Stomach (tissue), 9 donors: ENCODE results near the gene ZNF763. TPM values are rescaled to one million over a fixed set of nuclear protein-coding genes. Genes with fewer than 3 reads are reported as not detected.
"Not testable (repeated sequence)": the region's sequence is repeated elsewhere in the genome, so short reads cannot be mapped to it uniquely, and the experiment has no call there.

Source experiments
- DNase-seq, 2 donors: peaks; one replicate each; pipeline versions ENCODE4 v3.0.0 to v3.0.0-alpha.2; 2013 to 2019
- H3K27ac ChIP-seq, 5 donors: fragments of 200-600 bp in 4 of 5; sonication (generic) in 4 of 5; one replicate each; pipeline ENCODE4 v1.5.1; 2013 to 2019; ENCODE audit warnings: mild to moderate bottlenecking in 1 of 5, moderate library complexity in 1 of 5
- H3K27me3 ChIP-seq, 3 donors: fragments of 200-600 bp; sonication (generic); one replicate each; pipeline ENCODE4 v1.5.1; 2017 to 2019; ENCODE audit warnings: mixed run types in 1 of 3
- H3K36me3 ChIP-seq, 4 donors: fragments of 200-600 bp; sonication (generic); 1 replicate in 3 of 4; 2 replicates in 1 of 4; pipeline ENCODE4 v1.5.1; 2016 to 2019
- H3K4me1 ChIP-seq, 4 donors: fragments of 200-600 bp; sonication (generic); one replicate each; pipeline ENCODE4 v1.5.1; 2016 to 2019
- H3K4me3 ChIP-seq, 4 donors: fragments of 200-600 bp; sonication (generic) in 3 of 4; one replicate each; pipeline ENCODE4 v1.5.1; 2016 to 2019; ENCODE audit warnings: mild to moderate bottlenecking in 1 of 4
- H3K9me3 ChIP-seq, 4 donors: fragments of 200-600 bp; sonication (generic); one replicate each; pipeline ENCODE4 v1.5.1; 2016 to 2019
- EP300 ChIP-seq: sonication (generic); formaldehyde crosslinking; IDR thresholded peaks from one replicate; pipeline ENCODE4 v1.6.1; 2017; ENCODE audit warnings: antibody characterized with exemption
- POLR2A ChIP-seq, 4 donors: fragments of 450-650 bp; IDR thresholded peaks; one replicate each; pipeline ENCODE4 v1.6.1; 2016; ENCODE audit warnings: antibody characterized with exemption in 4 of 4, control low read depth in 2 of 4, mild to moderate bottlenecking in 1 of 4, moderate library complexity in 1 of 4
- POLR2AphosphoS5 ChIP-seq, 3 donors: sonication (generic); formaldehyde crosslinking; IDR thresholded peaks; one replicate each; pipeline ENCODE4 v1.6.1; 2016; ENCODE audit warnings: antibody characterized with exemption in 3 of 3
- WGBS, 5 donors: extraction: QIAGEN DNeasy Blood & Tissue Kit in 3 of 5; methylation state at CpG; one replicate each; pipeline versions ENCODE4 v1.1.5 to v1.1.7; 2013 to 2018; 5-methylcytosine and 5-hydroxymethylcytosine counted together
- intact Hi-C: fragments of 100-400 bp; cut with DNase I; formaldehyde crosslinking; loops from one replicate; pipeline ENCODE4 v1.15.1; 2023; ENCODE audit warnings: low total_unique reads
- polyA plus RNA-seq, 3 donors: library from polyadenylated mRNA; stranded (reverse); fragments of 200-250 nt; gene quantifications; one replicate each; pipeline ENCODE4 v1.2.3, GENCODE V29; 2013
- total RNA-seq, 5 donors: library from RNA; depleted of rRNA; stranded (reverse); fragments of >200 nt; gene quantifications; one replicate each; pipeline versions ENCODE4 v1.1.0 to v1.2.3, GENCODE V29; 2014 to 2016
- TF ChIP-seq, protein P1 (sequence below), 7 experiments: fragments of 450-650 bp in 4 of 7; fragments of 200-600 bp in 3 of 7; sonication (generic) in 3 of 7; IDR thresholded peaks; one replicate each; pipeline ENCODE4 v1.5.1; 2016 to 2019; ENCODE audit warnings: antibody characterized with exemption in 7 of 7, control low read depth in 2 of 7, mild to moderate bottlenecking in 1 of 7
- donor health status: healthy with polysubstance abuse.
- donor health status: Bipolar disorder and iron deficiency.
- donor health status: healthy.

The ZNF763 gene
- total and polyA plus RNA-seq, 8 donors: 1.3 to 5.7 (median 3.3) TPM; not detected in 1

DNA sequence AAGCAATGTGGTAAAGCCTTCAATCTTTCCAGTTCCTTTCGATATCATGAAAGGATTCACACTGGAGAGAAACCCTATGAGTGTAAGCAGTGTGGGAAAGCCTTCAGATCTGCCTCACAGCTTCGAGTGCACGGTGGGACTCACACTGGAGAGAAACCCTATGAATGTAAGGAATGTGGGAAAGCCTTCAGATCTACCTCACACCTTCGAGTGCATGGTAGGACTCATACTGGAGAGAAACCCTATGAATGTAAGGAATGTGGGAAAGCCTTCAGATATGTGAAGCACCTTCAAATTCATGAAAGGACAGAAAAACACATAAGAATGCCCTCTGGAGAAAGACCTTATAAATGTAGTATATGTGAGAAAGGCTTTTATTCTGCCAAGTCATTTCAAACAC is 15.6 kb upstream of the ZNF763 start:
- H3K36me3 ChIP-seq: peaks cover 61 to 86% (median 74%) of the 10 kb centered on the region in 4 donors
- WGBS, 5 donors: 94 to 98% (median 98%) methylated on average over 4 of the region's 4 CpGs
- no peak overlapping the region for H3K4me3 ChIP-seq
- TF ChIP-seq POLR2A (IDR thresholded peaks at IDR 0.05): no peak
- no peak for TF ChIP-seq EP300
- TF ChIP-seq, protein P1, sequence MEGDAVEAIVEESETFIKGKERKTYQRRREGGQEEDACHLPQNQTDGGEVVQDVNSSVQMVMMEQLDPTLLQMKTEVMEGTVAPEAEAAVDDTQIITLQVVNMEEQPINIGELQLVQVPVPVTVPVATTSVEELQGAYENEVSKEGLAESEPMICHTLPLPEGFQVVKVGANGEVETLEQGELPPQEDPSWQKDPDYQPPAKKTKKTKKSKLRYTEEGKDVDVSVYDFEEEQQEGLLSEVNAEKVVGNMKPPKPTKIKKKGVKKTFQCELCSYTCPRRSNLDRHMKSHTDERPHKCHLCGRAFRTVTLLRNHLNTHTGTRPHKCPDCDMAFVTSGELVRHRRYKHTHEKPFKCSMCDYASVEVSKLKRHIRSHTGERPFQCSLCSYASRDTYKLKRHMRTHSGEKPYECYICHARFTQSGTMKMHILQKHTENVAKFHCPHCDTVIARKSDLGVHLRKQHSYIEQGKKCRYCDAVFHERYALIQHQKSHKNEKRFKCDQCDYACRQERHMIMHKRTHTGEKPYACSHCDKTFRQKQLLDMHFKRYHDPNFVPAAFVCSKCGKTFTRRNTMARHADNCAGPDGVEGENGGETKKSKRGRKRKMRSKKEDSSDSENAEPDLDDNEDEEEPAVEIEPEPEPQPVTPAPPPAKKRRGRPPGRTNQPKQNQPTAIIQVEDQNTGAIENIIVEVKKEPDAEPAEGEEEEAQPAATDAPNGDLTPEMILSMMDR (IDR thresholded peaks at IDR 0.05): no peak
- no peak for TF ChIP-seq POLR2AphosphoS5 (IDR thresholded peaks at IDR 0.05)
- intact Hi-C loops: no loop called here
- no peaks in the 10 kb centered on the region for H3K27me3 ChIP-seq
- no peaks in the 10 kb centered on the region for H3K4me1 ChIP-seq
- peaks cover 96 to 100% (median 99%) of the 10 kb centered on the region in 4 donors for H3K9me3 ChIP-seq
- H3K27ac ChIP-seq: no peak overlapping the region
- DNase-seq: no peak

DNA sequence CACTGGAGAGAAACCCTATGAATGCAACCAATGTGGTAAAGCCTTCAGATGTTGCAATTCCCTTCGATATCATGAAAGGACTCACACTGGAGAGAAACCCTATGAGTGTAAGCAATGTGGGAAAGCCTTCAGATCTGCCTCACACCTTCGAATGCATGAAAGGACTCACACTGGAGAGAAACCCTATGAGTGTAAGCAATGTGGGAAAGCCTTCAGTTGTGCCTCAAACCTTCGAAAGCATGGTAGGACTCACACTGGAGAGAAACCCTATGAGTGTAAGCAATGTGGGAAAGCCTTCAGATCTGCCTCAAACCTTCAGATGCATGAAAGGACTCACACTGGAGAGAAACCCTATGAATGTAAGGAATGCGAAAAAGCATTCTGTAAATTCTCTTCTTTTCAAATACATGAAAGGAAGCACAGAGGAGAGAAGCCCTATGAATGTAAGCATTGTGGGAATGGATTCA is 15.2 kb upstream of the ZNF763 start:
- H3K4me3 ChIP-seq, H3K4me1 ChIP-seq, H3K27me3 ChIP-seq, intact Hi-C loops, DNase-seq, H3K27ac ChIP-seq: not testable (repeated sequence)
- 94 to 98% (median 96%) methylated on average over 4 of the region's 4 CpGs for WGBS, 5 donors
- Histone ChIP-seq H3K9me3 (peaks cover 96 to 100% (median 99%) of the 10 kb centered on the region in 4 donors), H3K36me3 (peaks cover 57 to 82% (median 70%) of the 10 kb centered on the region in 4 donors)

DNA sequence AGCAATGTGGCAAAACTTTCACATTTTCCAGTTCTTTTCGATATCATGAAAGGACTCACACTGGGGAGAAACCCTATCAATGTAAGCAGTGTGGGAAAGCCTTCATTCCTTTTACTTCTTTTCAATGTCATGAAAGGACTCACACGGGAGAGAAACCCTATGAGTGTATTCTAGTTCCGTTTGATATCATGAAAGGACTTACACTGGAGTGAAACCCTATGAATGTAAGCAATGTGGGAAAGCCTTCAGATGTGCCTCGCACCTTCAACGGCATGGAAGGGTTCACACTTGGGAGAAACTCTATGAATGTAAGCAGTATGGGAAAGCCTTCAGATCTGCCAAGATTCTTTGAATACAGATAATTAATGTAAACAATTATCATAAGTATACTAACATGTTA is 14.5 kb upstream of the ZNF763 start:
- Histone ChIP-seq H3K4me3 (no peak overlapping the region), H3K36me3 (peaks cover 50 to 77% (median 64%) of the 10 kb centered on the region in 4 donors), H3K4me1 (no peaks in the 10 kb centered on the region), H3K27ac (no peak overlapping the region), H3K9me3 (peaks cover 89 to 100% (median 94%) of the 10 kb centered on the region in 4 donors), H3K27me3 (no peaks in the 10 kb centered on the region)
- intact Hi-C loops: no loop called here
- no peak for DNase-seq
- TF ChIP-seq, protein P1 (IDR thresholded peaks at IDR 0.05): no peak
- TF ChIP-seq EP300 (no peak), POLR2AphosphoS5 (IDR thresholded peaks at IDR 0.05) (no peak), POLR2A (IDR thresholded peaks at IDR 0.05) (no peak)
- WGBS, 5 donors: 95 to 99% (median 99%) methylated on average over 5 of the region's 5 CpGs

DNA sequence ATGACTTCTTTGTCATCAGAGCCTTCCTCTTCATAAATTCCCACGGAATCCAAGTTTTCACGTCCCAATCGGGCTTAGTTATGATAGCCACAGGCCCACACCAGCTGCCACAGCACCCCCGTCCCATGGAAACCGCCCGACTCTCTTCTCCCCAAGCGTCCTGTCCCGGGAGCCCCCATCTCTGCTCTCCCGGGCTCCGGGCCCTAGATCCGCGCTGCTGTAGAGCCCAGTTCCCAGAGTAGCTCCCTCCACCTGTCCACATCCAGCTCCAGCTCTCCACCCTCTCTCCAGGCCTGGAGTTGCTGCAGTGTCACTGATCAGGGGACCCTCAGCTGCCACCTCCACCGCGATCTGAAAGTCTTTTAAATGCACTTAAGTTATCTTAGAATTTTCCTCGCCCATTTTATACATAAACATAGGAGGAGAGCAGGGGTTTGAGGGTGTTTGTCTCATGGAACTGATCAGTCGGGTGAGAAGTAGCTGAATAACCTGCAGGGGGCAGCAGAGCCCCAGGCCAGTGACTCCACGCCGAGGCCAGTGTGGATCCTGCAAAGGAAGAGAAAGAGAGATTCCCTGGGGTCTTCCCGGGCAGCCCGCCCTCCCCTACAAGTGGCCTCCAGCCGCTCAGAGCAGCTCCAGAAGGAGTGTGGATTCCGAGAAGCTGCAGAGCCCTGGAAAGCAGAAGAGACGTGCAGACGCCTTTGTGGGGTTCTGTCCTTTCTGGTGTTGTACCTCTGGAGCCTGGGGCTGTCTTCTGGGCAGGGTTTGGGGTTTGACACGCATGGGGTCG is 1.1 kb upstream of the ZNF763 start:
- Histone ChIP-seq H3K9me3 (no peaks in the 10 kb centered on the region), H3K27ac (peak overlapping the region in 4 of 5 donors; percentile 91 to 97 (median 94)), H3K36me3 (peaks cover 0 to 4% (median 0%) of the 10 kb centered on the region in 4 donors), H3K27me3 (no peaks in the 10 kb centered on the region), H3K4me1 (peaks cover 14 to 26% (median 20%) of the 10 kb centered on the region in 4 donors), H3K4me3 (peak overlapping the region in 1 of 4 donors; percentile 74)
- 37 to 47% (median 43%) methylated on average over 26 of the region's 26 CpGs for WGBS, 5 donors
- TF ChIP-seq POLR2AphosphoS5 (IDR thresholded peaks at IDR 0.05) (no peak), POLR2A (IDR thresholded peaks at IDR 0.05) (no peak), EP300 (no peak)
- TF ChIP-seq, protein P1 (IDR thresholded peaks at IDR 0.05): peak in 5 of 7 experiments; percentile 45 to 86 (median 76)
- intact Hi-C loops: no loop called here
- DNase-seq: peak; percentile 76 to 93

DNA sequence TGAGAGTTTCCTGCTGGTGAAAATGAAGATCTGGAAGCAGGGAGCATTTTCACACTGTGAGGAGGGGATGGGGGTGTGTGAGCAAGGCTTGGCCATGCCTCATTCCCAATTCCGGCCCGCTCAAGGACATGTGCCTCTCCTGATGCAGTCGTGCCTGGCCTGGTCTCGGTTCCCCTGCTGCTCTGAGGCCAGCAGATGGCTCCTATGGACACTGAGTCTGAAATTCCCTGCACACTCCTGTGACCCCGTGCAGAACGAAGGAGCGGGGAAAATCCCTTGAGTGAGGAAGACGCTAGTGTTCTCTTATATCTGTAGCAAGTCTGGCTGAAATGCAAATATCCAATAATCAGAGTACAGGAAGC is 363 bp upstream of the ZNF763 start:
- no peaks in the 10 kb centered on the region for H3K9me3 ChIP-seq
- H3K36me3 ChIP-seq: peaks cover 0 to 9% (median 0%) of the 10 kb centered on the region in 4 donors
- intact Hi-C loops: no loop called here
- 0 to 9% (median 5%) methylated on average over 8 of the region's 8 CpGs for WGBS, 5 donors
- H3K4me1 ChIP-seq: peaks cover 14 to 26% (median 20%) of the 10 kb centered on the region in 4 donors
- no peaks in the 10 kb centered on the region for H3K27me3 ChIP-seq
- H3K4me3 ChIP-seq: peak overlapping the region; percentile 59 to 79 (median 76)
- TF ChIP-seq, protein P1 (IDR thresholded peaks at IDR 0.05): no peak
- TF ChIP-seq POLR2A (IDR thresholded peaks at IDR 0.05) (no peak), POLR2AphosphoS5 (IDR thresholded peaks at IDR 0.05) (no peak), EP300 (no peak)
- no peak for DNase-seq
- peak overlapping the region; percentile 91 to 97 (median 94) for H3K27ac ChIP-seq
